SH-SY5Y (cell line): ENCODE data around the gene C18orf63.
A peak's percentile ranks its signal among the peaks of the same experiment; 100 is the strongest.

Experiments used
- GATA2 ChIP-seq: IDR thresholded peaks from 2 replicates; pipeline ENCODE4 v1.6.1; 2011; ENCODE audit warnings: mild to moderate bottlenecking, low read depth, low read length
- GATA3 ChIP-seq: IDR thresholded peaks from 2 replicates; pipeline ENCODE4 v1.6.1; 2011; ENCODE audit warnings: low read depth, mild to moderate bottlenecking, low read length, moderate library complexity

Gene C18orf63

GRCh38 chr18:74315464-74316256, at the start of gene C18orf63:
C18orf63 (plus strand) TSS chr18:74315839; CDS start chr18:74317866, 2,027 bp downstream.
- TF ChIP-seq GATA3, result no peak
- no peak for TF ChIP-seq GATA2

- TF ChIP-seq GATA2, result no peak
- TF ChIP-seq GATA3, result no peak
Measured at GRCh38 chr18:74266161-74266560, 49.5 kb upstream of the C18orf63 start.

- TF ChIP-seq GATA2, result no peak
- no peak for TF ChIP-seq GATA3
Measured at GRCh38 chr18:74268175-74268574, 47.5 kb upstream of the C18orf63 start.

- TF ChIP-seq GATA2, result peak; percentile 88
- TF ChIP-seq GATA3, result peak; percentile 30; the same call in 1 of the 2 replicates
Measured at GRCh38 chr18:74268933-74269620, 46.6 kb upstream of the C18orf63 start.

GRCh38 chr18:74271635-74272034, 44.0 kb upstream of the C18orf63 start:
- TF ChIP-seq GATA2 (no peak), GATA3 (no peak)

DNA sequence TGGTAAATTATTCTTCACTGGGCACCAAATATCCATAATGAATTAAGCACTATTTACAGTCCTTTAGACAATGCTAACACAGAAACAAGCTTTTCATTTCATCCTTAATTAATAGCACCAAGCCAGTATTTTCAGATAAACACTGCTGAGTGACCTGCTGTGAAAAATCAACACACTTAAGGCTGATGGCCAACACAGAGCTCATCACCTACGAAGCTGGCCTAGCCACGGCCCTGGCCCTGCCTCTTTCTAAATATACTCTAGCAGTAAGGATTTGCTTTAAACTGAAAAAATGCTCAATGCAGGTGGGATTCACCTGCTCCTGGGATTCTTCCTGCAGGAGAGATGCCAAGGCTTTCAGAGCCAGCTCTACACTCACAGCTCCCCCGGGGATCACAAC, 42.2 kb upstream of the C18orf63 start:
- no peak for TF ChIP-seq GATA2
- TF ChIP-seq GATA3, result no peak

DNA sequence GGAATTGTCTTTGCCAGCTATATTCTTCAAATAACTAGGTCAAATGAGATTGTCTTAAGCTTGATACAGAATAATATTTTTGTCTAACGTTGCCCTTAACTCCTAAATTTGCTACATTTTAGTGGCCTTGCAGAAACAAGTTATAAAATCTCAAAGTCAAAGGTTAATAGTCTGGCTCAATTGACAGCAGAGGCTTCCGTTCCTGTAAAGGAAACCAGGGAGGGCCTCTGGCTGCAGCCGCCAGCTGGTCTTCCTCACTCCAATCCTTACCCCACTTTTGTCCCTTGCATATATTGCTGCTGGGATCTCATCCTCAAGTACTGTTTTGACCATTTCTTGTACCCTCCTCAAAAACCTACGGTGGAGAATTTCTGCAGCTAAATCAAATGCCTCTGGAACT, 40.9 kb upstream of the C18orf63 start:
- TF ChIP-seq GATA2 (no peak), GATA3 (no peak)

- TF ChIP-seq GATA3, result no peak
- TF ChIP-seq GATA2, result no peak
Measured at GRCh38 chr18:74275736-74276135, 39.9 kb upstream of the C18orf63 start.

DNA sequence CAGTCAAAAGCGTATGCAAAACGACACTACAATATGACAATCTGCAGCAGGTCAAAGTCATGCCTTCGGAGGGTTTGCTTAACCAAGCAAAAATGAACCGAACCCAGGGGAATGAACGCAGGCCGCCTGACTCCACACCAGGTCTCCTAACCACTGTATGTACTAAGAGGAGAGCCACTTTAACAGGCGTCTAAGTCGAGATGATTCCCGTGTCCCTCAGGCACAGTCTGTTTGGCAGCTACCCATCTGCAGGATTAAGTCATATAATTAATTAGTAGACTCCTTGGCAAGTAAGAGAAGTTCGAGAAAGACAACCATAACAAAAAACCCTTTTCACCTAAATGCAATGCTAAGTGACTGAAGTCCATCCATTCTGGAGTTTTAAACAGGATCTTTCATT, 39.0 kb upstream of the C18orf63 start:
- no peak for TF ChIP-seq GATA2
- no peak for TF ChIP-seq GATA3

- TF ChIP-seq GATA2, result no peak
- TF ChIP-seq GATA3, result no peak
Measured at GRCh38 chr18:74277296-74277695, 38.3 kb upstream of the C18orf63 start.

DNA sequence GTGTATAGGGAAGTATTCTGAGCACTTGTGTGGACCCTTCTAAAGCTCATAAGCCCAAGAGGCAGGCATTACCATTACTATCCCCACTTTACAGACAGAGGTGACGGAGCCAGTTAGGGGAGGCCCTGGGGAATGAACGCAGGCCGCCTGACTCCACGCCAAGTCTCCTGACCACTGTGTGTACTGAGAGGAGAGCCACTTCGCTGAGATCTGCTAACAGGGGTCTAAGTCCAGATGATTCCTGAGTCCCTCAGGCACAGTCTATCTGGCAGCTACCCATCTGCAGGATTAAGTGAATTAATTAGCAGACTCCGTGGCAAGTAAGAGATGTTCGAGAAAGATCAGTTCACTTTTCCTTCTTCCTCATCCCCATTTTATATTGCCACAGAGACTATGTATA, 37.6 kb upstream of the C18orf63 start:
- TF ChIP-seq GATA2 (peak; percentile 56; the same call in 1 of the 2 replicates), GATA3 (no peak)

DNA sequence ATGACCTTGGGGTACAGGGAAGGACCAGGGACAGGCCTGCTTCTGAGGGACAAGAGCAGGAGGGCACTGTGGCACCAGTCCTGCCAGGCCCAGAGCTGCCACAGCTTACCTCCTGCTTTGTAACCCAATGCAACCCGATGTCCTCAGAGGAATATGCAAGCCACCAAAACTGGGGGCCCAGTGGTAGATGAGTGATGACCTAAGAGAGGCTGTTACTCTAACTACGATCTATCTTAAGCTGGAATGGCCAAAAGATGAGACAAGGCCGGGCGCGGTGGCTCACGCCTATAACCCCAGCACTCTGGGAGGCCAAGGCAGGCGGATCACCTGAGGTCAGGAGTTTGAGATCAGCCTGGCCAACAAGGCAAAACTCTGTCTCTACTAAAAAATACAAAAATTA, 36.7 kb upstream of the C18orf63 start:
- TF ChIP-seq GATA2 (no peak), GATA3 (no peak)

DNA sequence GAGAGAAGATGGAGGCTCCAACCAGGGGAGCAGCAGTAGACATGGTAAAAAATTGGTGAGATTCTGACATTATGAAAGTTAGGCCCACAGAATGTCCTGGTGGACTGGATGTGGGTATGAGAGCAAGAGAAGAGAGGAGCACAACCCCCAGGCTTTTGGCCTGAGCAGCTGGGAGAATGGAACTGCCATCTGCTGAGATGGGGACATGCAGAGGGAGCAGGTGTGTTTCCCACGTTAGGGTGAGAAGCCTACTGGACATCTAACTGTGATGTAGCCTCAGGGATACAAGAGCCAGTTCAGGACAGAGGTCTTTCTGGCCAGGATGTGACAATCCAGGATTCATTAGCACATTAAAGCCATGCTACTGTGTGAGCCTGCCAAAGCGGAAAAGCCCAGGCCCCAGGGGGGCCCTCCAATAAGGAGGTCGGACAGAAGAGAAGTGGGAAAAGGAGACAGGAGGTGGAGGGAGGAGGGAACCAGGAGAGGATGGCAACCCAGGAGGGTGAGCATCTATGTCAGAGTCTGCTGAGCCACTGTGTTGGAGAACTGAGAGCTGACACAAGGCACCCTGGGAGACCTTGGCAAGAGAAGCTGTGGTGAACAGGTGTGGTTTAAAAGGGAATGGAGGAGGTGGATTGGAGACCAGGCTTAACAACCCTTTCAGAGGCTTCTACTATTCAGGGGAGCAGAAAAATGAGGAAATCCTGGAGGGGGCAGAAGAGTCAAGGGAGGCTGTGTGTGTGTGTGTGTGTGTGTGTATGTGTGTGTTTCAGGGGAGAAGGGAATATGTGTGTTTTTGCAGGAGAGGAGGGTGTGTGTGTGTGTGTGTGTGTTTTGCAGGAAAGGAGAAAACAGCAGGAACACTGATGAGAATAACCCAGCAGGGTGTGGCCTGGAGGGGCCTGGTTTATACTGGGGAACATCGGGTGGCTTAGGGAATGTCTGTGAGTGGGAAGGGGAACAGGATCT, 34.3 kb upstream of the C18orf63 start:
- TF ChIP-seq GATA2 (no peak), GATA3 (no peak)

DNA sequence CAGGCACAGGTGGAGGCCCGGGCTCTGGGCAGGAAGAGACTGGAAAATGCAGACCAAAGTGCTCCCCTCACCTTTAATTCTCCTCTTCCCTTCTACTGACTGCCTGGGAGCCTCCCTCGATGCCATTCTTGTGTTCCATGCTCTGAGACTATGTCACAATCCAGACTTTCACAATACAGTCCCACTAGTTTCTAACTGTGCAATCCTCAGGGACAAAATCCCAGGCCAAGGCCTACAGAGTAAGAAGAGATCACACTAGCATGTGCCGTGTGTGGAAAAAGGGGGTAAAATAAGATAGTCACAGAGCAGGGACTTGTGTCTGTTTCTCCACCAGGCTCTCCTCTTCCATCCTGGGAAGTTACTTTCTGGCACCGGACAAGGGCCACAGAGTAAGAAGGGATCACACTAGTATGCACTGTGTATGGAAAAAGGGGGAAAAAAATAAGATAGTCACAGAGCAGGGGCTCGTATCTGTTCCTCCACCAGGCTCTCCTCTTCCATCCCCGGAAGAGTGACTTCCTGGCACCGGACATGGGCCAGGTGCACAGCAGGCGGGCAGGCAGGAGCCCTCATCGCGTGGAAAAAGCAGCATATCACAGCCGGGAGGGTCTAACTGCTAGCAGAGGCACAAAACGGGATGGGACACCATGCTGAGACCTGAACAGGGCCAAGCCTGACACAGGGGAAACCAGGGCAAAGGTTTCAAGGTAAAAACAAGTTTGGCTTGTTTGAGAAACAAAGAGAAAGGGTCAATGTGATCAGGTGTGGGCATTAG, 33.5 kb upstream of the C18orf63 start:
- TF ChIP-seq GATA3 (no peak), GATA2 (no peak)
